Type B pancreatic cell (in vitro differentiated cells): ENCODE measurements around the gene ABHD2. TPM values are rescaled to one million over a fixed set of nuclear protein-coding genes. Genes with fewer than 3 reads are reported as not detected.

Source experiments
- total RNA-seq: library from RNA; stranded (reverse); gene quantifications from 2 replicates; pipeline ENCODE4 v1.2.1, GENCODE V29; 2021; ENCODE audit warnings: low replicate concordance

The ABHD2 gene
- total RNA-seq, 1 donor from 2014 or later = 55.4 TPM

Other genes with a start within 250 kb of the ABHD2 start
- 3.2 and 10.4 TPM in 2 replicates for gene HAPLN3, start 192.9 kb upstream of the ABHD2 start, total RNA-seq
- 82.0 and 162 TPM in 2 replicates for gene MFGE8, start 175.1 kb upstream of the ABHD2 start, total RNA-seq
- gene RLBP1, start 133.1 kb downstream of the ABHD2 start, total RNA-seq = not detected in 2 replicates
- gene FANCI, start 155.5 kb downstream of the ABHD2 start, total RNA-seq = 31.7 and 66.8 TPM in 2 replicates
- 55.0 and 59.0 TPM in 2 replicates for gene POLG, start 246.4 kb downstream of the ABHD2 start, total RNA-seq